ENCODE results near the gene DYNC2I2.
A peak's percentile ranks its signal among the peaks of the same experiment; 100 is the strongest.

The DYNC2I2 gene

GRCh38 chr9:128643519-128644300 is 12.9 kb downstream of the DYNC2I2 start:
- no peaks in the 10 kb centered on the region for H3K27me3 ChIP-seq
- peak overlapping the region; percentile 67 to 81 (median 73) for H3K4me2 ChIP-seq
- H3K27ac ChIP-seq: peak overlapping the region in 10 of 11 experiments; percentile 10 to 78 (median 70); a peak in 19 of 22 replicates
- H3K9ac ChIP-seq: peak overlapping the region in 10 of 11 experiments; percentile 38 to 70 (median 55); a peak in 15 of 22 replicates
- H3K36me3 ChIP-seq: peaks cover 0 to 39% (median 31%) of the 10 kb centered on the region in 11 experiments; a peak in 20 of 22 replicates
- no peaks in the 10 kb centered on the region; a peak in 1 of 22 replicates for H4K20me1 ChIP-seq
- H3K9me3 ChIP-seq (replicated peaks in 1 of 11): no peaks in the 10 kb centered on the region
- TF ChIP-seq Cebpa-rat (IDR thresholded peaks at IDR 0.05): no peak
- peaks cover 21 to 56% (median 32%) of the 10 kb centered on the region in 10 experiments for H3K4me1 ChIP-seq
- H3K4me3 ChIP-seq: no peak overlapping the region

- Histone ChIP-seq H3K4me3 (no peak overlapping the region), H3K4me1 (peaks cover 30 to 65% (median 42%) of the 10 kb centered on the region in 10 experiments), H4K20me1 (no peaks in the 10 kb centered on the region; a peak in 1 of 22 replicates), H3K9me3 (replicated peaks in 1 of 11) (no peaks in the 10 kb centered on the region), H3K27me3 (no peaks in the 10 kb centered on the region), H3K27ac (peak overlapping the region in 9 of 11 experiments; percentile 57 to 78 (median 71); a peak in 19 of 22 replicates), H3K4me2 (peak overlapping the region; percentile 67 to 81 (median 73)), H3K9ac (peak overlapping the region in 10 of 11 experiments; percentile 11 to 64 (median 52); a peak in 18 of 22 replicates), H3K36me3 (peaks cover 0 to 49% (median 34%) of the 10 kb centered on the region in 11 experiments; a peak in 20 of 22 replicates)
- TF ChIP-seq Cebpa-rat (IDR thresholded peaks at IDR 0.05): no peak
Observed at GRCh38 chr9:128642675-128643245, 13.9 kb downstream of the DYNC2I2 start.

GRCh38 chr9:128640603-128641002 is 16.0 kb downstream of the DYNC2I2 start:
- H3K27ac ChIP-seq: no peak overlapping the region
- peaks cover 0 to 61% (median 45%) of the 10 kb centered on the region in 11 experiments; a peak in 20 of 22 replicates for H3K36me3 ChIP-seq

GRCh38 chr9:128638580-128638979 is 18.1 kb downstream of the DYNC2I2 start:
- Histone ChIP-seq H3K9me3 (replicated peaks in 1 of 11) (no peaks in the 10 kb centered on the region), H3K4me1 (peaks cover 24 to 62% (median 39%) of the 10 kb centered on the region in 10 experiments), H3K27ac (peak overlapping the region in 2 of 11 experiments; percentile 68 to 72; a peak in 1 of 22 replicates), H3K9ac (no peak overlapping the region), H3K27me3 (no peaks in the 10 kb centered on the region), H3K36me3 (peaks cover 3 to 81% (median 64%) of the 10 kb centered on the region in 11 experiments), H3K4me3 (no peak overlapping the region), H4K20me1 (peaks cover 0 to 40% (median 8%) of the 10 kb centered on the region in 11 experiments; a peak in 9 of 22 replicates), H3K4me2 (peak overlapping the region in 9 of 11 experiments; percentile 22 to 64 (median 35); a peak in 7 of 22 replicates)
- no peak for TF ChIP-seq Cebpa-rat (IDR thresholded peaks at IDR 0.05)

More at GRCh38 chr9:128640603-128641002, 16.0 kb downstream of the DYNC2I2 start:
- Histone ChIP-seq H3K9me3 (replicated peaks in 1 of 11) (no peaks in the 10 kb centered on the region), H3K4me1 (peaks cover 31 to 73% (median 49%) of the 10 kb centered on the region in 10 experiments), H3K9ac (no peak overlapping the region), H3K4me2 (no peak overlapping the region), H3K27me3 (no peaks in the 10 kb centered on the region), H3K4me3 (no peak overlapping the region), H4K20me1 (peaks cover 0 to 19% (median 0%) of the 10 kb centered on the region in 11 experiments; a peak in 6 of 22 replicates)
- TF ChIP-seq Cebpa-rat (IDR thresholded peaks at IDR 0.05): no peak

- Histone ChIP-seq H3K27ac (peak overlapping the region in 9 of 11 experiments; percentile 29 to 72 (median 56); a peak in 17 of 22 replicates), H3K36me3 (peaks cover 12 to 90% (median 73%) of the 10 kb centered on the region in 11 experiments)
Observed at GRCh38 chr9:128637656-128638055, 19.0 kb downstream of the DYNC2I2 start.

GRCh38 chr9:128636556-128637530 is 19.8 kb downstream of the DYNC2I2 start:
- Histone ChIP-seq H3K36me3 (peaks cover 20 to 98% (median 81%) of the 10 kb centered on the region in 11 experiments), H3K27ac (peak overlapping the region in 7 of 11 experiments; percentile 18 to 72 (median 57); a peak in 9 of 22 replicates), H3K4me1 (peaks cover 13 to 51% (median 27%) of the 10 kb centered on the region in 10 experiments), H3K9me3 (replicated peaks in 1 of 11) (no peaks in the 10 kb centered on the region), H4K20me1 (peaks cover 0 to 57% (median 8%) of the 10 kb centered on the region in 11 experiments; a peak in 9 of 22 replicates), H3K4me3 (no peak overlapping the region), H3K4me2 (peak overlapping the region in 5 of 11 experiments; percentile 35 to 64 (median 52); a peak in 6 of 22 replicates), H3K27me3 (no peaks in the 10 kb centered on the region), H3K9ac (peak overlapping the region in 3 of 11 experiments; percentile 18 to 46 (median 24); a peak in 2 of 22 replicates)
- TF ChIP-seq Cebpa-rat (IDR thresholded peaks at IDR 0.05): no peak

More at GRCh38 chr9:128637656-128638055, 19.0 kb downstream of the DYNC2I2 start:
- Histone ChIP-seq H3K9ac (peak overlapping the region in 7 of 11 experiments; percentile 2 to 52 (median 42); a peak in 9 of 22 replicates), H4K20me1 (peaks cover 0 to 49% (median 8%) of the 10 kb centered on the region in 11 experiments; a peak in 9 of 22 replicates), H3K9me3 (replicated peaks in 1 of 11) (no peaks in the 10 kb centered on the region), H3K4me2 (peak overlapping the region in 9 of 11 experiments; percentile 4 to 64 (median 46); a peak in 15 of 22 replicates), H3K4me3 (no peak overlapping the region), H3K27me3 (no peaks in the 10 kb centered on the region), H3K4me1 (peaks cover 15 to 53% (median 30%) of the 10 kb centered on the region in 10 experiments)
- no peak for TF ChIP-seq Cebpa-rat (IDR thresholded peaks at IDR 0.05)

GRCh38 chr9:128636024-128636390 is 20.6 kb downstream of the DYNC2I2 start:
- H4K20me1 ChIP-seq: peaks cover 0 to 61% (median 8%) of the 10 kb centered on the region in 11 experiments; a peak in 9 of 22 replicates
- no peak overlapping the region for H3K4me3 ChIP-seq
- H3K9ac ChIP-seq: peak overlapping the region in 1 of 11 experiments; percentile 24; a peak in 1 of 22 replicates
- no peak overlapping the region for H3K4me2 ChIP-seq
- H3K9me3 ChIP-seq (replicated peaks in 1 of 11): no peaks in the 10 kb centered on the region
- H3K36me3 ChIP-seq: peaks cover 28 to 99% (median 87%) of the 10 kb centered on the region in 11 experiments
- H3K27me3 ChIP-seq: no peaks in the 10 kb centered on the region
- TF ChIP-seq Cebpa-rat (IDR thresholded peaks at IDR 0.05): no peak
- peaks cover 13 to 42% (median 18%) of the 10 kb centered on the region in 10 experiments for H3K4me1 ChIP-seq
- no peak overlapping the region for H3K27ac ChIP-seq
